K562 (cell line): ENCODE results near the gene C17orf75. TPM values are rescaled to one million over a fixed set of nuclear protein-coding genes. Genes with fewer than 3 reads are reported as not detected.

Experiments
- ARNT ChIP-seq, 2 experiments: fragments of 450-650 bp; IDR thresholded peaks; 2 replicates each; pipeline ENCODE4 v1.6.1; 2016; ENCODE audit warnings: mild to moderate bottlenecking in 1 of 2
- BRF1 ChIP-seq: IDR thresholded peaks from 3 replicates; pipeline ENCODE4 v1.6.1; 2011; ENCODE audit warnings: borderline replicate concordance, mild to moderate bottlenecking; ENCODE audit not compliant: insufficient read length; ENCODE audit errors: extremely low read depth
- MBD1 ChIP-seq: fragments of 250-450 bp; sonication (Bioruptor Pico); IDR thresholded peaks from 2 replicates; pipeline ENCODE4 v1.8.0; 2022; ENCODE audit warnings: inconsistent platforms
- MBD2 ChIP-seq: sonication (generic); IDR thresholded peaks from 2 replicates; pipeline ENCODE4 v1.6.1; 2016; ENCODE audit warnings: low read depth, borderline replicate concordance
- NFIC ChIP-seq: fragments of 450-650 bp; IDR thresholded peaks from 2 replicates; pipeline ENCODE4 v1.6.1; 2017; ENCODE audit warnings: mild to moderate bottlenecking, inconsistent platforms
- OTX1 ChIP-seq: fragments of 450-650 bp; formaldehyde crosslinking; IDR thresholded peaks from 2 replicates; pipeline ENCODE4 v1.4.0; 2022; ENCODE audit warnings: mild to moderate bottlenecking
- POLR2H ChIP-seq: IDR thresholded peaks from 2 replicates; pipeline ENCODE4 v1.6.1; 2016; ENCODE audit warnings: missing genetic modification characterization, low read depth, mild to moderate bottlenecking, control low read depth, missing compliant biosample characterization, moderate library complexity
- REST ChIP-seq, 2 experiments: fragments of 450-650 bp; formaldehyde crosslinking in 1 of 2; IDR thresholded peaks; 2 replicates each; pipeline versions ENCODE4 v1.4.0 to v1.6.1; 2014 to 2020; ENCODE audit warnings: mild to moderate bottlenecking in 2 of 2, borderline replicate concordance in 1 of 2, low read depth in 1 of 2
- SLC30A9 ChIP-seq: fragments of 250-450 bp; sonication (Bioruptor Pico); IDR thresholded peaks from 2 replicates; pipeline ENCODE4 v1.8.0; 2022; ENCODE audit warnings: mild to moderate bottlenecking, moderate library complexity
- STAG1 ChIP-seq: sonication (generic); formaldehyde crosslinking; IDR thresholded peaks from 2 replicates; pipeline ENCODE4 v1.5.0; 2020; ENCODE audit warnings: missing genetic modification reagents, borderline replicate concordance
- TEAD2 ChIP-seq: fragments of 450-650 bp; IDR thresholded peaks from 2 replicates; pipeline ENCODE4 v1.6.1; 2016; ENCODE audit warnings: missing genetic modification characterization, control low read depth, missing compliant biosample characterization
- ZBTB11 ChIP-seq, 3 experiments: fragments of 200-800 bp in 1 of 3; fragments of 250-450 bp in 1 of 3; fragments of 450-650 bp in 1 of 3; sonication (Bioruptor Pico) in 1 of 3; sonication (Bioruptor generic) in 1 of 3; formaldehyde crosslinking in 1 of 3; IDR thresholded peaks; 2 replicates each; pipeline versions ENCODE4 v1.6.1 to v1.8.0; 2016 to 2022; ENCODE audit warnings: mild to moderate bottlenecking in 2 of 3, missing genetic modification characterization in 2 of 3, missing compliant biosample characterization in 1 of 3, moderate library complexity in 1 of 3
- polyA plus RNA-seq, 8 experiments: library from polyadenylated mRNA; depleted of rRNA in 4 of 8; stranded (reverse) in 5 of 8; unstranded in 3 of 8; fragments of >200 nt; fragmentation: Nextera tagmentation in 2 of 8; fragmentation: Illumina TruSeq in 1 of 8; extraction: Ambion mirVana in 2 of 8; extraction: Trizol in 1 of 8; gene quantifications; 2 replicates each; pipeline versions ENCODE4 v1.2.1 to v1.2.3, GENCODE V29; 2011 to 2014; ENCODE audit warnings: inconsistent platforms in 1 of 8, missing spikeins in 1 of 8
- total RNA-seq, 7 experiments: library from RNA; depleted of rRNA in 6 of 7; stranded (reverse); fragments of >200 nt in 6 of 7; fragmentation: Illumina TruSeq in 2 of 7; extraction: Trizol in 2 of 7; gene quantifications; 2 replicates each; pipeline versions ENCODE4 v1.2.1 to v1.2.3, GENCODE V29; 2011 to 2021; ENCODE audit warnings: low replicate concordance in 1 of 7

The C17orf75 gene
- total and polyA plus RNA-seq, 9 of the 15 experiments (the other 6 are each of a cell fraction or from before 2014, with no cell fraction given), result 15.5 to 55.7 (median 18.5) TPM

- TF ChIP-seq TEAD2 (tag) (no peak), OTX1 (CRISPR knock-in tag) (no peak), MBD2 (no peak), BRF1 (no peak), REST (IDR thresholded peaks at IDR 0.05; ENCODE audit: borderline replicate concordance) (0 out of 2 replicates have a peak, but pooled peaks have one; percentile 11), REST (CRISPR knock-in tag; IDR thresholded peaks at IDR 0.05; ENCODE audit: low read depth) (no peak), POLR2H (tag) (no peak), NFIC (peak; percentile 66), SLC30A9 (CRISPR knock-in tag) (no peak), ZBTB11 (CRISPR knock-in tag; IDR thresholded peaks at IDR 0.05) (0 out of 6 replicates have a peak, but pooled peaks of 1 of the 3 experiments have one; percentile 31), STAG1 (CRISPR knock-in tag) (no peak), ARNT (IDR thresholded peaks at IDR 0.05) (peak in 1 of 2 experiments; percentile 68; a peak in 1 of 4 replicates), MBD1 (CRISPR knock-in tag) (no peak)
Observed at GRCh38 chr17:32286518-32286900, 55.5 kb downstream of the C17orf75 start (continued).
